Stimulated activated naive B cell treated with anti-CD40 and anti-IgM and Interleukin-4, amounts not matched to agents 10 μg/mL and 1 μg/mL and 100 μg/mL, for 72 hours (primary cell): ENCODE results near the gene SLC24A3.
"Not testable (repeated sequence)": the region's sequence is repeated elsewhere in the genome, so short reads cannot be mapped to it uniquely, and the experiment has no call there.

Experiments
- ATAC-seq, 2 donors: fragments of 150-1000 bp; cut with Tn5 transposase; replicated peaks; 2 replicates each; pipeline ENCODE4 v1.10.0; 2021; ENCODE audit warnings: moderate library complexity in 1 of 2
- DNase-seq: peaks from one replicate; pipeline ENCODE4 v3.0.0; 2021
- H3K27ac Mint-ChIP-seq: one replicate; pipeline ENCODE4 v1.8.0; 2022; ENCODE audit warnings: mild to moderate bottlenecking, mixed read lengths
- H3K27me3 Mint-ChIP-seq, 2 donors: one replicate each; pipeline ENCODE4 v1.8.0; 2022; ENCODE audit warnings: mixed read lengths in 2 of 2
- H3K36me3 Mint-ChIP-seq, 2 donors: one replicate each; pipeline ENCODE4 v1.8.0; 2022; ENCODE audit warnings: mixed read lengths in 2 of 2, mild to moderate bottlenecking in 1 of 2
- H3K4me1 Mint-ChIP-seq, 2 donors: one replicate each; pipeline ENCODE4 v1.8.0; 2022; ENCODE audit warnings: mixed read lengths in 2 of 2, mild to moderate bottlenecking in 1 of 2
- H3K4me3 Mint-ChIP-seq, 2 donors: one replicate each; pipeline ENCODE4 v1.8.0; 2022; ENCODE audit warnings: mild to moderate bottlenecking in 2 of 2, mixed read lengths in 2 of 2, moderate library complexity in 1 of 2
- H3K9me3 Mint-ChIP-seq, 2 donors: one replicate each; pipeline ENCODE4 v1.8.0; 2022; ENCODE audit warnings: mixed read lengths in 2 of 2, mild to moderate bottlenecking in 1 of 2

The SLC24A3 gene

DNA sequence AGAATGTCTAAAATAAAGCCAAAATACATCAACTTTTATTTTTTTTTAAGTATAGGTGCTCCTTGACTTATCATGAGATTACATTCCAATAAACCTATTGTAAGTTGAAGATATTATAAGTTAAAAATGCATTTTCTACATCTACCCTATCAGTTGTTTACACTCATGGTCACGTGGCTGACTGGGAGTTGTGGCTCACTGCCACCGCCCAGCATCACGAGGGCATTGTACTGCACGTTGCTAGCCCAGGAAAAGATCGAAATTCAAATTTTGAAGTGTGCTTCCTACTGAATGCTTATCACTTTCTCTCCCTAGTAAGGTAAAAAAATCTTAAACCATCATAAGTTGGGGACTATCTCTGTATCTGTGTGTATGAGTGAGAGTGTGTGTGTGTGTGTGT lies 419.0 kb downstream of the SLC24A3 start:
- peaks cover 26 to 29% of the 10 kb centered on the region in 2 donors for H3K27me3 Mint-ChIP-seq

DNA sequence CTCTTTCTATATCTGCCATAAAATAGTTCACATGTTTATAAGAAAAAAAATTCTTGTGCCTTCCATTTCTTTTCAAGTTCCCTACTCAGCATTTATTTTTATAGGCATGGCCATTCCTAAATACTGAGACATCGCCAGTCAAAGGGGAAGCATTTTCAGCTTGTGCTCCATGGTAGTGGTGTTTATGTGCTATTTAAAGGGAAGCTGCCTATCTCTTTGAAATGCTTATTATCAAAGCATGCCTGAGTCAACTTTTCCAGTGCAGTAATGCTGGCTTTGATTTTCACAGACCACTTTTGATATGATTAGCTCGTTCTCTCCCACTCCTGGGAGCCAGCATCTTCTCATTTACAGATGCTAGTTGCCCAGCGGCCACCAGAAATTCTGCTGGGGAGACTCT lies 421.5 kb downstream of the SLC24A3 start:
- ATAC-seq (no peak), DNase-seq (no peak)
- peaks cover 25 to 26% of the 10 kb centered on the region in 2 donors for H3K27me3 Mint-ChIP-seq
- no peaks in the 10 kb centered on the region for H3K4me1 Mint-ChIP-seq
- H3K27ac Mint-ChIP-seq: no peak overlapping the region
- H3K9me3 Mint-ChIP-seq: no peaks in the 10 kb centered on the region
- H3K36me3 Mint-ChIP-seq: no peaks in the 10 kb centered on the region
- no peak overlapping the region for H3K4me3 Mint-ChIP-seq

More for the DNA sequence above, 419.0 kb downstream of the SLC24A3 start:
- DNase-seq: no peak
- no peak for ATAC-seq
- no peaks in the 10 kb centered on the region for H3K9me3 Mint-ChIP-seq
- no peak overlapping the region for H3K27ac Mint-ChIP-seq
- H3K36me3 Mint-ChIP-seq: no peaks in the 10 kb centered on the region
- H3K4me1 Mint-ChIP-seq: peaks cover 0 to 8% of the 10 kb centered on the region in 2 donors
- H3K4me3 Mint-ChIP-seq: no peak overlapping the region

DNA sequence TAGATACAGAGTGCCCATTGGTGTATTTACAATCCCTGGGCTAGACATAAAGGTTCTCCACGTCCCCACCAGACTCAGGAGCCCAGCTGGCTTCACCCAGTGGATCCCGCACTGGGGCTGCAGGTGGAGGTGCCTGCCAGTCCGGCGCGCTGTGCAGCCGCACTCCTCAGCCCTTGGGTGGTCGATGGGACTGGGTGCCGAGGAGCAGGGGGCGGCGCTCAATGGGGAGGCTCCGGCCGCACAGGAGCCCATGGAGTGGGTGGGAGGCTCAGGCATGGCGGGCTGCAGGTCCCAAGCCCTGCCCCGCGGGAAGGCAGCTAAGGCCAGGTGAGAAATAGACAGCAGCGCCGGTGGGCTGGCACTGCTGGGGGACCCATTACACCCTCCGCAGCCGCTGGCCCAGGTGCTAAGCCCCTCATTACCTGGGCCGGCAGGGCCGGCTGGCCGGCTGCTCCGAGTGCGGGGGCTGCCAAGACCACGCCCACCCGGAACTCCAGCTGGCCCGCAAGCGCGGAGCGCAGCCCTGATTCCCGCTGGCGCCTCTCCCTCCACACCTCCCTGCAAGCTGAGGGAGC lies 427.1 kb downstream of the SLC24A3 start:
- not testable (repeated sequence) for H3K27ac Mint-ChIP-seq, H3K4me1 Mint-ChIP-seq, H3K4me3 Mint-ChIP-seq, DNase-seq, H3K9me3 Mint-ChIP-seq, ATAC-seq, H3K36me3 Mint-ChIP-seq
- peaks cover 20 to 33% of the 10 kb centered on the region in 2 donors for H3K27me3 Mint-ChIP-seq

DNA sequence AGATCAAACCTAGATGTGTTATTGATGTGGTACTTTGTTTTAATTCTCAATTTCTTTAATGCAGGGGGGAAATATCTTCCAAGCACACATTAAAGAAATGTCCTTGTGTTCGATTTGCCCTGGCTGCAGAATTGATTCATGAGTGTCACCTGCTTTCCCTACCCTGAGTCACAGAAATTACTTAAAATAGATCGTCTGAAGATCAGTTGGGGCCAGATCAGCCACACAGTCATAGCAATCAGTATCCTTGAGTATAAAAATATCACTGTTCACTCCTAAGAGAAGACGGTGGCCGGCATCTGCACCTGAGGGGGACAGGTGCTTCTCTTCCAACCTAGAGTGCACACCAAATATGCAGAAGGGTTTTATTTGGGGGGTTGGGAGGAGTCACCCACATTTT lies 430.4 kb downstream of the SLC24A3 start:
- H3K27ac Mint-ChIP-seq: no peak overlapping the region
- no peak for ATAC-seq
- no peaks in the 10 kb centered on the region for H3K4me1 Mint-ChIP-seq
- H3K9me3 Mint-ChIP-seq: no peaks in the 10 kb centered on the region
- no peaks in the 10 kb centered on the region for H3K36me3 Mint-ChIP-seq
- no peak overlapping the region for H3K4me3 Mint-ChIP-seq
- DNase-seq: no peak
- H3K27me3 Mint-ChIP-seq: peaks cover 11 to 27% of the 10 kb centered on the region in 2 donors

DNA sequence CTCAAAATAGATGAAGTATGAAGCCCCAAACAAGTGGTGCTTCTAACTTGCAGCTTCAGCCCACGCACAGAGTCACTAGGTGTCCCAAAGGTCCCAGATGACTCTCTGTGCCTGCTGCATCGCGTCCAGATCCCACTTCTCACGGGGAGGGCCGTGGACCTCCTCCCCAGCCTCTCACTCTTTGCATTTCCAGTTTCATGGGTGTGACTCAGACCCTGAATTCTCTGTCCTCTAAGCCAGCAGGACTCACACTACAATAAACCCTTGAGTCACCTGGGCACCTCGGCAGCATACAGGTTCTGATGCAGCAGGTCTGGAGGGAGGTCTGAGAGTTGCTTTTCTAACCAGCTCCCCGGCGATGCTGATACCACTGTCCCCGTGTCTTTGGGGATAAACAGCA lies 431.6 kb downstream of the SLC24A3 start:
- Mint-ChIP-seq H3K27ac (no peak overlapping the region), H3K27me3 (peaks cover 11 to 27% of the 10 kb centered on the region in 2 donors), H3K4me3 (no peak overlapping the region), H3K4me1 (no peaks in the 10 kb centered on the region), H3K9me3 (no peaks in the 10 kb centered on the region), H3K36me3 (no peaks in the 10 kb centered on the region)
- DNase-seq: no peak
- ATAC-seq: peak in 1 of 2 donors; percentile 46

- H3K27ac Mint-ChIP-seq: no peak overlapping the region
- H3K36me3 Mint-ChIP-seq: no peaks in the 10 kb centered on the region
- ATAC-seq (no peak), DNase-seq (no peak)
- no peak overlapping the region for H3K4me3 Mint-ChIP-seq
- H3K27me3 Mint-ChIP-seq: peaks cover 15 to 27% of the 10 kb centered on the region in 2 donors
- H3K9me3 Mint-ChIP-seq: peaks cover 4 to 12% of the 10 kb centered on the region in 2 donors
- H3K4me1 Mint-ChIP-seq: peaks cover 0 to under 1% of the 10 kb centered on the region in 2 donors
Measured at GRCh38 chr20:19646963-19647362, 434.5 kb downstream of the SLC24A3 start.

- peaks cover 6 to 11% of the 10 kb centered on the region in 2 donors for H3K4me1 Mint-ChIP-seq
Measured at GRCh38 chr20:19648024-19648423, 435.6 kb downstream of the SLC24A3 start.

DNA sequence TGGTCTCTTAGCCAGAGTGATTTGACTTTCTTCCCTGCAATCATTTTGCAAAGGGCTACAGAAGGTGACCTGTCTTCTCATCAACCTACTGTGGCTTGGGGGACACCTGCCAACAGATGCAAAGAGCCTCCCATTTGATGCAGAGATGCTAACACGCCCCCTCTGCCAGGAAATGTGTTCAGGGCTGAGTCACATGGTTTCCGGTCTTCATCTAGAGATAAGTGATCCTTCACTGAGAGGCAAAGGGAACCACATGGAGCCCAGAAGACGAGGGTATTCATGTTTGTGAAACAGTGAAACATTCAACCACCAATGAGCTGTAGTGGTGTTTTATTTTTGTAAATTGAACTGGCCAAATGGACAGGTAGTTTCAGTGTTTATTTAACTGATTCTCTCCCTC lies 436.6 kb downstream of the SLC24A3 start:
- no peaks in the 10 kb centered on the region for H3K36me3 Mint-ChIP-seq
- peaks cover 8 to 14% of the 10 kb centered on the region in 2 donors for H3K4me1 Mint-ChIP-seq
- no peak for ATAC-seq
- H3K27ac Mint-ChIP-seq: no peak overlapping the region
- DNase-seq: no peak
- H3K4me3 Mint-ChIP-seq: no peak overlapping the region
- peaks cover 6 to 12% of the 10 kb centered on the region in 2 donors for H3K9me3 Mint-ChIP-seq
- H3K27me3 Mint-ChIP-seq: peaks cover 15 to 16% of the 10 kb centered on the region in 2 donors

More at GRCh38 chr20:19648024-19648423, 435.6 kb downstream of the SLC24A3 start:
- Mint-ChIP-seq H3K9me3 (peaks cover 6 to 12% of the 10 kb centered on the region in 2 donors), H3K4me3 (no peak overlapping the region), H3K27ac (no peak overlapping the region), H3K36me3 (no peaks in the 10 kb centered on the region), H3K27me3 (peaks cover 12 to 22% of the 10 kb centered on the region in 2 donors)
- no peak for DNase-seq
- peak; percentile 47 to 55 for ATAC-seq

- Mint-ChIP-seq H3K36me3 (peaks cover 0 to under 1% of the 10 kb centered on the region in 2 donors), H3K27ac (no peak overlapping the region), H3K9me3 (peaks cover 6 to 12% of the 10 kb centered on the region in 2 donors), H3K4me3 (no peak overlapping the region), H3K27me3 (peaks cover 6 to 15% of the 10 kb centered on the region in 2 donors), H3K4me1 (peaks cover 11 to 16% of the 10 kb centered on the region in 2 donors)
- DNase-seq: no peak
- peak; percentile 61 to 83 for ATAC-seq
Measured at GRCh38 chr20:19652591-19653026, 440.2 kb downstream of the SLC24A3 start.

DNA sequence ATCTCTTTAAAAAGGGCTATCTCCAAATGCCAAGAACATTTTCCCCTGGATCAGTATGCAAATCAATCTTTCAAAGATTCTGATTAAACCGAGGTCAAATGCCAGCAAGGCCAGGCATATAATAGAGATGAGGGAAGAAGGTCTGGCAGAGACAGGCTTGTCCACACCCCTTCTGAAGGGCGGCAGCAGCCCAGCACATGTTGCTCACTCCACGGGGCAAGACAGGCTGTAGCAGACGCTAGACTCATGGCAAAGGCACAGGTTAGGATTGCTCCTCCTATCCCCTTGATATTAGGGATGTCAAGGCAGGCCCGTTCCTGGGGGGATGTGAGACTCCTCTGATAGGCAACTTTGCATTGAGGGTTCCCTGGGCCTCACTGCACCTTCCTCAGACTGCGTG lies 440.9 kb downstream of the SLC24A3 start:
- Mint-ChIP-seq H3K4me3 (no peak overlapping the region), H3K27me3 (peaks cover 12 to 15% of the 10 kb centered on the region in 2 donors), H3K27ac (no peak overlapping the region), H3K4me1 (peaks cover 17 to 23% of the 10 kb centered on the region in 2 donors), H3K36me3 (peaks cover 0 to 5% of the 10 kb centered on the region in 2 donors), H3K9me3 (peaks cover 9 to 17% of the 10 kb centered on the region in 2 donors)
- no peak for DNase-seq
- ATAC-seq: no peak

- H3K9me3 Mint-ChIP-seq: peaks cover 9 to 17% of the 10 kb centered on the region in 2 donors
- H3K4me1 Mint-ChIP-seq: peaks cover 24 to 37% of the 10 kb centered on the region in 2 donors
- no peak overlapping the region for H3K27ac Mint-ChIP-seq
- H3K36me3 Mint-ChIP-seq: peaks cover 0 to 5% of the 10 kb centered on the region in 2 donors
- no peak for DNase-seq
- H3K27me3 Mint-ChIP-seq: peaks cover 11 to 12% of the 10 kb centered on the region in 2 donors
- H3K4me3 Mint-ChIP-seq: no peak overlapping the region
- no peak for ATAC-seq
Measured at GRCh38 chr20:19654921-19655320, 442.5 kb downstream of the SLC24A3 start.

DNA sequence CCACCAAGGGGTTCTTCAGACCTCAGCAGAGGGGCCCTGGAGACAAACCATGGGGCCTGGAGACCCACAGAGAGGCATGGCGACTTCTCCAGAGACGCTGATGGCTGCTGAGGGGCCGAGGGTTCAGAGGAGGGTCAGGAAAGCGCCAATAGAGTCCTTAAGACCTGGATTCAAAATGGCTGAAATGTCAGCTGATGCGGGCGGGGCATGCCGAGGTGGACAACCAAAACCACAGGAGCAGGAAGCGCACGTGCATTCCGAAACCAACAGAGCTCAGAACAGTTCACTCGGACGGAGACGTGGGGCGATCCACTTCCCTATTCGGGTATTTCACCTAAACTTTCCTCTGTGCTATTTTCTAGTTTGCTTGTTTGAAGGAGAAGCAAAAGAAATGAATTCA lies 445.7 kb downstream of the SLC24A3 start:
- peaks cover 18 to 26% of the 10 kb centered on the region in 2 donors for H3K27me3 Mint-ChIP-seq
- ATAC-seq (peak; percentile 87 to 91), DNase-seq (peak; percentile 76)
- H3K4me1 Mint-ChIP-seq: peaks cover 33 to 36% of the 10 kb centered on the region in 2 donors
- peaks cover 0 to 5% of the 10 kb centered on the region in 2 donors for H3K36me3 Mint-ChIP-seq
- H3K27ac Mint-ChIP-seq: peak overlapping the region; percentile 84
- peak overlapping the region; percentile 41 to 48 for H3K4me3 Mint-ChIP-seq
- peaks cover 4 to 5% of the 10 kb centered on the region in 2 donors for H3K9me3 Mint-ChIP-seq

GRCh38 chr20:19659448-19659847 lies 447.0 kb downstream of the SLC24A3 start:
- ATAC-seq (peak; percentile 72 to 84), DNase-seq (peak; percentile 42)
- Mint-ChIP-seq H3K27me3 (peaks cover 23 to 39% of the 10 kb centered on the region in 2 donors), H3K36me3 (peaks cover 0 to 5% of the 10 kb centered on the region in 2 donors), H3K27ac (peak overlapping the region; percentile 56), H3K9me3 (peaks cover 4 to 5% of the 10 kb centered on the region in 2 donors), H3K4me1 (peaks cover 33 to 34% of the 10 kb centered on the region in 2 donors), H3K4me3 (no peak overlapping the region)

GRCh38 chr20:19660808-19661378 lies 448.5 kb downstream of the SLC24A3 start:
- ATAC-seq (no peak), DNase-seq (no peak)
- Mint-ChIP-seq H3K9me3 (peaks cover 4 to 5% of the 10 kb centered on the region in 2 donors), H3K4me3 (no peak overlapping the region), H3K27me3 (peaks cover 25 to 33% of the 10 kb centered on the region in 2 donors), H3K27ac (no peak overlapping the region), H3K36me3 (peaks cover 0 to 5% of the 10 kb centered on the region in 2 donors), H3K4me1 (peaks cover 33 to 34% of the 10 kb centered on the region in 2 donors)
